DMS 273 (cell line): ENCODE data around the gene SNW1.
A peak's percentile ranks its signal among the peaks of the same experiment; 100 is the strongest.
"Not testable (repeated sequence)": the region's sequence is repeated elsewhere in the genome, so short reads cannot be mapped to it uniquely, and the experiment has no call there.

Source experiments
- DNase-seq: peaks from one replicate; lab custom pipeline; 2025; ENCODE audit not compliant: unreplicated experiment; lab: John Stamatoyannopoulos, UW

The SNW1 gene

GRCh38 chr14:77752799-77753516, 8.0 kb downstream of the SNW1 start:
- DNase-seq = no peak

GRCh38 chr14:77752266-77752665, 8.7 kb downstream of the SNW1 start:
- no peak for DNase-seq

- DNase-seq = not testable (repeated sequence)
Measured at GRCh38 chr14:77747425-77747824, 13.5 kb downstream of the SNW1 start.

- no peak for DNase-seq
Measured at GRCh38 chr14:77746064-77746702, 14.8 kb downstream of the SNW1 start.

GRCh38 chr14:77741438-77741837, 19.5 kb downstream of the SNW1 start:
- DNase-seq = no peak

- no peak for DNase-seq
Measured at GRCh38 chr14:77738559-77739250, 22.3 kb downstream of the SNW1 start.

GRCh38 chr14:77730976-77731497, 29.9 kb downstream of the SNW1 start:
- peak; percentile 24 for DNase-seq

- no peak for DNase-seq
Measured at GRCh38 chr14:77722301-77722700, 38.7 kb downstream of the SNW1 start.

- DNase-seq = no peak
Measured at GRCh38 chr14:77721437-77721836, 39.5 kb downstream of the SNW1 start.

- DNase-seq = no peak
Measured at GRCh38 chr14:77717608-77718305, 43.2 kb downstream of the SNW1 start.

GRCh38 chr14:77714926-77715325, 46.0 kb downstream of the SNW1 start:
- DNase-seq = no peak

- no peak for DNase-seq
Measured at GRCh38 chr14:77710364-77710763, 50.6 kb downstream of the SNW1 start.

GRCh38 chr14:77709412-77709811, 51.5 kb downstream of the SNW1 start:
- no peak for DNase-seq

- peak; percentile 7 for DNase-seq
Measured at GRCh38 chr14:77708749-77709148, 52.2 kb downstream of the SNW1 start.

- DNase-seq = peak; percentile 95
Measured at GRCh38 chr14:77707724-77708408, 53.1 kb downstream of the SNW1 start, which contains the start of the genes ALKBH1 and SLIRP. Gene ALKBH1 (minus strand): TSS chr14:77708023. CDS start chr14:77708004, 19 bp downstream. Gene SLIRP (plus strand): TSS chr14:77708103. CDS start chr14:77708112, 9 bp downstream.

GRCh38 chr14:77707355-77707723, 53.6 kb downstream of the SNW1 start:
- peak; percentile 64 for DNase-seq

GRCh38 chr14:77691259-77691658, 69.7 kb downstream of the SNW1 start:
- DNase-seq = no peak

GRCh38 chr14:77682158-77682553, 78.8 kb downstream of the SNW1 start:
- DNase-seq = no peak

GRCh38 chr14:77681196-77682157, 79.5 kb downstream of the SNW1 start:
- DNase-seq = peak; percentile 44
